Esophagus squamous epithelium (tissue), 5 donors: ENCODE measurements around the gene CRYBA2. TPM values are rescaled to one million over a fixed set of nuclear protein-coding genes. Genes with fewer than 3 reads are reported as not detected.

Source experiments
- DNase-seq: peaks from one replicate; lab custom pipeline; 2025; lab: John Stamatoyannopoulos, UW
- H3K27ac ChIP-seq, 4 donors: fragments of 200-600 bp; sonication (generic); one replicate each; pipeline ENCODE4 v1.5.1; 2016 to 2019; ENCODE audit warnings: mild to moderate bottlenecking in 1 of 4
- H3K27me3 ChIP-seq, 4 donors: fragments of 200-600 bp; sonication (generic); 1 replicate in 3 of 4; 2 replicates in 1 of 4; pipeline versions ENCODE4 v1.5.1 to v1.6.0; 2017 to 2021; ENCODE audit warnings: antibody characterized with exemption in 1 of 4
- H3K36me3 ChIP-seq, 3 donors: fragments of 200-600 bp; sonication (generic); one replicate each; pipeline ENCODE4 v1.5.1; 2016 to 2019
- H3K4me1 ChIP-seq, 3 donors: fragments of 200-600 bp; sonication (generic); one replicate each; pipeline ENCODE4 v1.5.1; 2017 to 2019
- H3K4me3 ChIP-seq, 4 donors: fragments of 200-600 bp; sonication (generic); 1 replicate in 3 of 4; 2 replicates in 1 of 4; pipeline ENCODE4 v1.5.1; 2016 to 2019; ENCODE audit warnings: mild to moderate bottlenecking in 2 of 4, moderate library complexity in 1 of 4
- H3K9me3 ChIP-seq, 3 donors: fragments of 200-600 bp; sonication (generic); one replicate each; pipeline ENCODE4 v1.5.1; 2016 to 2019
- CTCF ChIP-seq, 6 experiments: fragments of 450-650 bp in 4 of 6; fragments of 200-600 bp in 2 of 6; sonication (generic) in 2 of 6; IDR thresholded peaks; one replicate each; pipeline ENCODE4 v1.5.1; 2016 to 2019; ENCODE audit warnings: antibody characterized with exemption in 6 of 6, mild to moderate bottlenecking in 4 of 6, moderate library complexity in 4 of 6
- POLR2A ChIP-seq, 4 donors: fragments of 450-650 bp; IDR thresholded peaks; one replicate each; pipeline ENCODE4 v1.6.1; 2017; ENCODE audit warnings: antibody characterized with exemption in 4 of 4, mild to moderate bottlenecking in 4 of 4, moderate library complexity in 3 of 4
- WGBS, 2 donors: methylation state at CpG; one replicate each; pipeline ENCODE4 v1.1.5; 2018; 5-methylcytosine and 5-hydroxymethylcytosine counted together
- intact Hi-C: fragments of 100-400 bp; cut with DNase I; formaldehyde crosslinking; loops from one replicate; pipeline ENCODE4 v1.15.0; 2022
- total RNA-seq, 4 donors: library from RNA; depleted of rRNA; stranded (reverse); fragments of >200 nt; gene quantifications; one replicate each; pipeline ENCODE4 v1.1.0, GENCODE V29; 2016
- donor health status: DM: yes; HTN: yes; CAD: no.

Gene CRYBA2
- total RNA-seq, 4 donors from 2014 or later: not detected

- Histone ChIP-seq H3K27ac (no peak overlapping the region), H3K4me1 (peaks cover 19 to 32% (median 21%) of the 10 kb centered on the region in 3 donors), H3K4me3 (no peak overlapping the region), H3K36me3 (no peaks in the 10 kb centered on the region), H3K9me3 (no peaks in the 10 kb centered on the region), H3K27me3 (peaks cover 15 to 100% (median 66%) of the 10 kb centered on the region in 4 donors)
- DNase-seq: no peak
- no peak for TF ChIP-seq CTCF (IDR thresholded peaks at IDR 0.05)
- TF ChIP-seq POLR2A (IDR thresholded peaks at IDR 0.05): no peak
- intact Hi-C loops: no loop called here
- WGBS, 2 donors: 10 to 24% methylated on average over 8 to 12 of the region's 13 CpGs
Observed at GRCh38 chr2:218991674-218992168, 1.5 kb downstream of the CRYBA2 start.

GRCh38 chr2:218990612-218991011 lies 2.6 kb downstream of the CRYBA2 start:
- Histone ChIP-seq H3K27me3 (peaks cover 13 to 100% (median 73%) of the 10 kb centered on the region in 4 donors), H3K36me3 (no peaks in the 10 kb centered on the region), H3K9me3 (no peaks in the 10 kb centered on the region), H3K27ac (no peak overlapping the region), H3K4me3 (no peak overlapping the region), H3K4me1 (peaks cover 13 to 22% (median 15%) of the 10 kb centered on the region in 3 donors)
- no peak for TF ChIP-seq POLR2A (IDR thresholded peaks at IDR 0.05)
- no peak for TF ChIP-seq CTCF (IDR thresholded peaks at IDR 0.05)
- WGBS, 2 donors: 12 to 14% methylated on average over 4 to 6 of the region's 6 CpGs
- no peak for DNase-seq
- intact Hi-C loops: no loop called here

GRCh38 chr2:218990052-218990451 lies 3.2 kb downstream of the CRYBA2 start:
- WGBS, 2 donors: 19 to 38% methylated on average over 9 of the region's 9 CpGs
- TF ChIP-seq CTCF (IDR thresholded peaks at IDR 0.05) (no peak), POLR2A (IDR thresholded peaks at IDR 0.05) (no peak)
- Histone ChIP-seq H3K4me3 (no peak overlapping the region), H3K36me3 (no peaks in the 10 kb centered on the region), H3K4me1 (peaks cover 15 to 25% (median 18%) of the 10 kb centered on the region in 3 donors), H3K27me3 (peaks cover 11 to 100% (median 71%) of the 10 kb centered on the region in 4 donors), H3K27ac (no peak overlapping the region), H3K9me3 (no peaks in the 10 kb centered on the region)
- DNase-seq: no peak
- intact Hi-C loops: no loop called here

- no peaks in the 10 kb centered on the region for H3K36me3 ChIP-seq
- TF ChIP-seq POLR2A (IDR thresholded peaks at IDR 0.05): no peak
- no peak for TF ChIP-seq CTCF (IDR thresholded peaks at IDR 0.05)
- H3K27me3 ChIP-seq: peaks cover 20 to 100% (median 70%) of the 10 kb centered on the region in 4 donors
Observed at GRCh38 chr2:218988650-218989049, 4.6 kb downstream of the CRYBA2 start.

GRCh38 chr2:218988164-218988563 lies 5.1 kb downstream of the CRYBA2 start:
- no peak overlapping the region for H3K27ac ChIP-seq
- DNase-seq: no peak
- H3K4me1 ChIP-seq: peaks cover 17 to 29% (median 19%) of the 10 kb centered on the region in 3 donors
- TF ChIP-seq POLR2A (IDR thresholded peaks at IDR 0.05) (no peak), CTCF (IDR thresholded peaks at IDR 0.05) (no peak)
- H3K36me3 ChIP-seq: no peaks in the 10 kb centered on the region
- H3K9me3 ChIP-seq: no peaks in the 10 kb centered on the region
- whole genome bisulfite sequencing, 2 donors: 31 to 53% methylated on average over 3 of the region's 3 CpGs
- intact Hi-C loops: no loop called here
- no peak overlapping the region for H3K4me3 ChIP-seq
- H3K27me3 ChIP-seq: peaks cover 21 to 100% (median 71%) of the 10 kb centered on the region in 4 donors

More at GRCh38 chr2:218988650-218989049, 4.6 kb downstream of the CRYBA2 start:
- intact Hi-C loops: no loop called here
- H3K4me3 ChIP-seq: no peak overlapping the region
- no peak overlapping the region for H3K27ac ChIP-seq
- WGBS, 2 donors: 29% methylated on average over 1 of the region's 2 CpGs; no CpG with 5 or more reads in 1 of the 2 donors
- H3K9me3 ChIP-seq: no peaks in the 10 kb centered on the region
- DNase-seq: no peak
- H3K4me1 ChIP-seq: peaks cover 22 to 32% (median 24%) of the 10 kb centered on the region in 3 donors
